SK-N-SH treated with all-trans-retinoic acid at 6 μM for 48 hours (cell line): Measurements from ENCODE around the gene ARL4C.

Experiments used
- ARNTL ChIP-seq: fragments of 450-650 bp; formaldehyde crosslinking; IDR thresholded peaks from 2 replicates; pipeline ENCODE4 v1.5.0; 2020; ENCODE audit warnings: low read depth, mild to moderate bottlenecking, moderate library complexity, borderline replicate concordance
- CREB5 ChIP-seq: fragments of 250-450 bp; sonication (Bioruptor Pico); IDR thresholded peaks from 2 replicates; pipeline ENCODE4 v1.5.1; 2020; ENCODE audit warnings: low read depth, mild to moderate bottlenecking, moderate library complexity
- ESRRG ChIP-seq: fragments of 250-450 bp; sonication (Bioruptor Pico); IDR thresholded peaks from 2 replicates; pipeline ENCODE4 v1.6.1; 2021; ENCODE audit warnings: mild to moderate bottlenecking
- ISL1 ChIP-seq: fragments of 250-450 bp; sonication (Bioruptor Pico); IDR thresholded peaks from 2 replicates; pipeline ENCODE4 v2.1.2; 2022; ENCODE audit warnings: mild to moderate bottlenecking, moderate library complexity
- POU6F1 ChIP-seq: fragments of 250-450 bp; sonication (Bioruptor Pico); IDR thresholded peaks from 2 replicates; pipeline ENCODE4 v1.8.0; 2021; ENCODE audit warnings: low read depth, mild to moderate bottlenecking, moderate library complexity, borderline replicate concordance
- SNAI2 ChIP-seq: fragments of 250-450 bp; sonication (Bioruptor Pico); IDR thresholded peaks from 2 replicates; pipeline ENCODE4 v1.5.0; 2020; ENCODE audit warnings: mild to moderate bottlenecking, moderate library complexity
- TOX ChIP-seq: fragments of 250-450 bp; sonication (Bioruptor Pico); IDR thresholded peaks from 2 replicates; pipeline ENCODE4 v1.8.0; 2021; ENCODE audit warnings: mild to moderate bottlenecking, moderate library complexity, borderline replicate concordance
- ZC3H10 ChIP-seq: fragments of 250-450 bp; sonication (Bioruptor Pico); IDR thresholded peaks from 2 replicates; pipeline ENCODE4 v1.5.1; 2021; ENCODE audit warnings: mild to moderate bottlenecking, moderate library complexity
- ZFP3 ChIP-seq: fragments of 250-450 bp; sonication (Bioruptor Pico); IDR thresholded peaks from 2 replicates; pipeline ENCODE4 v1.5.0; 2020; ENCODE audit warnings: mild to moderate bottlenecking, moderate library complexity
- TF ChIP-seq, protein P1 (sequence below): fragments of 250-450 bp; sonication (Bioruptor Pico); IDR thresholded peaks from 2 replicates; pipeline ENCODE4 v1.8.0; 2020; ENCODE audit warnings: mild to moderate bottlenecking, moderate library complexity, borderline replicate concordance

DNA sequence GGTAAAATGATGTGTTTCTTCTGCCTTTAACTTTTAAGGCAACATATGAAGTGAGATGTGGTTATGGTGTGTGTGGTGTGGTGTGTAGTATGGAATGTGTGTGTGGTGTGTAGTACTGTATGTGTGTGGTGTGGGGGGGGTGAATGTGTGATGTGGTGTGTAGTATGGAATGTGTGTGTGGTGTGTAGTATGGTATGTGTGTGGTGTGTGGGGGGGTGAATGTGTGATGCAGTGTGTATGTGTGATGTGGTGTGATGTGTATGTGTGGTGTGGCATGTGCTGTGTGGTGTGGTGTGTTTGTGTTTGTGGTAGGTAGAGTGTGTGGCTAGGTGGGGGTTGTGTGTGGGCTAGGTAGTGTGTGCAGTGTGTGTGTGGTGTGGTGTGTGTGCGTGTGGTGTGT is 17.2 kb upstream of the ARL4C start:
- no peak for TF ChIP-seq SNAI2 (CRISPR knock-in tag)
- TF ChIP-seq ZC3H10 (CRISPR knock-in tag) = no peak
- TF ChIP-seq TOX (CRISPR knock-in tag) = no peak
- no peak for TF ChIP-seq ARNTL (CRISPR knock-in tag)
- TF ChIP-seq ESRRG (CRISPR knock-in tag) = no peak
- TF ChIP-seq POU6F1 (CRISPR knock-in tag) = no peak
- TF ChIP-seq, protein P1, sequence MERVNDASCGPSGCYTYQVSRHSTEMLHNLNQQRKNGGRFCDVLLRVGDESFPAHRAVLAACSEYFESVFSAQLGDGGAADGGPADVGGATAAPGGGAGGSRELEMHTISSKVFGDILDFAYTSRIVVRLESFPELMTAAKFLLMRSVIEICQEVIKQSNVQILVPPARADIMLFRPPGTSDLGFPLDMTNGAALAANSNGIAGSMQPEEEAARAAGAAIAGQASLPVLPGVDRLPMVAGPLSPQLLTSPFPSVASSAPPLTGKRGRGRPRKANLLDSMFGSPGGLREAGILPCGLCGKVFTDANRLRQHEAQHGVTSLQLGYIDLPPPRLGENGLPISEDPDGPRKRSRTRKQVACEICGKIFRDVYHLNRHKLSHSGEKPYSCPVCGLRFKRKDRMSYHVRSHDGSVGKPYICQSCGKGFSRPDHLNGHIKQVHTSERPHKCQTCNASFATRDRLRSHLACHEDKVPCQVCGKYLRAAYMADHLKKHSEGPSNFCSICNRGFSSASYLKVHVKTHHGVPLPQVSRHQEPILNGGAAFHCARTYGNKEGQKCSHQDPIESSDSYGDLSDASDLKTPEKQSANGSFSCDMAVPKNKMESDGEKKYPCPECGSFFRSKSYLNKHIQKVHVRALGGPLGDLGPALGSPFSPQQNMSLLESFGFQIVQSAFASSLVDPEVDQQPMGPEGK (CRISPR knock-in tag) = no peak
- no peak for TF ChIP-seq ISL1 (CRISPR knock-in tag)
- no peak for TF ChIP-seq CREB5 (CRISPR knock-in tag)
- no peak for TF ChIP-seq ZFP3 (CRISPR knock-in tag)
